K562 (cell line): ENCODE results near the gene TRMT1. TPM values are rescaled to one million over a fixed set of nuclear protein-coding genes. Genes with fewer than 3 reads are reported as not detected.
A peak's percentile ranks its signal among the peaks of the same experiment; 100 is the strongest.

Source experiments
- CREM ChIP-seq: IDR thresholded peaks from 2 replicates; pipeline ENCODE4 v1.6.1; 2014; ENCODE audit warnings: antibody characterized with exemption, low read depth
- CXXC5 ChIP-seq: fragments of 250-450 bp; sonication (Bioruptor Pico); IDR thresholded peaks from 2 replicates; pipeline ENCODE4 v1.8.0; 2022; ENCODE audit warnings: inconsistent platforms, mild to moderate bottlenecking, moderate library complexity
- DLX4 ChIP-seq: fragments of 250-450 bp; sonication (Bioruptor Pico); IDR thresholded peaks from 2 replicates; pipeline ENCODE4 v1.6.1; 2021; ENCODE audit warnings: mild to moderate bottlenecking
- ELF1 ChIP-seq: fragments of 200-800 bp; sonication (Bioruptor generic); IDR thresholded peaks from 2 replicates; pipeline ENCODE4 v1.6.1; 2016; ENCODE audit warnings: missing genetic modification characterization, missing compliant biosample characterization
- FOXK1 ChIP-seq: sonication (generic); formaldehyde crosslinking; IDR thresholded peaks from 2 replicates; pipeline ENCODE4 v1.8.0; 2022; ENCODE audit warnings: missing genetic modification reagents, mild to moderate bottlenecking, borderline replicate concordance
- FOXK2 ChIP-seq, 2 experiments: fragments of 450-650 bp; IDR thresholded peaks in 1 of 2; conservative IDR thresholded peaks in 1 of 2; 2 replicates each; pipeline ENCODE4 v1.6.1; 2016; ENCODE audit warnings: low read depth in 2 of 2, mild to moderate bottlenecking in 1 of 2
- GTF2E2 ChIP-seq: fragments of 200-800 bp; sonication (Bioruptor generic); IDR thresholded peaks from 2 replicates; pipeline ENCODE4 v1.6.1; 2016; ENCODE audit warnings: missing genetic modification characterization, missing compliant biosample characterization
- HBP1 ChIP-seq: fragments of 450-650 bp; formaldehyde crosslinking; IDR thresholded peaks from 2 replicates; pipeline ENCODE4 v1.4.0; 2022; ENCODE audit warnings: missing genetic modification characterization
- MAX ChIP-seq: sonication (generic); formaldehyde crosslinking; IDR thresholded peaks from 2 replicates; pipeline ENCODE4 v1.9.0; 2022; ENCODE audit warnings: mild to moderate bottlenecking, missing genetic modification reagents
- MNT ChIP-seq, 2 experiments: fragments of 450-650 bp; conservative IDR thresholded peaks; 2 replicates each; pipeline ENCODE4 v1.6.1; 2017; ENCODE audit warnings: mild to moderate bottlenecking in 2 of 2, moderate library complexity in 2 of 2
- POLR2A ChIP-seq: fragments of 450-650 bp; conservative IDR thresholded peaks from 2 replicates; pipeline ENCODE4 v1.6.1; 2016
- SIN3A ChIP-seq, 2 experiments: fragments of 150-350 bp in 1 of 2; IDR thresholded peaks; 2 replicates each; pipeline ENCODE4 v1.6.1; 2011 to 2016; ENCODE audit warnings: borderline replicate concordance in 2 of 2, low read depth in 2 of 2, low read length in 2 of 2, mild to moderate bottlenecking in 2 of 2, moderate library complexity in 2 of 2; ENCODE audit not compliant: control insufficient read depth in 1 of 2
- SUPT5H ChIP-seq: fragments of 450-650 bp; IDR thresholded peaks from 2 replicates; pipeline ENCODE4 v1.6.1; 2016
- TCF7 ChIP-seq: sonication (generic); IDR thresholded peaks from 2 replicates; pipeline ENCODE4 v1.6.1; 2016; ENCODE audit warnings: antibody characterized with exemption, borderline replicate concordance
- TOE1 ChIP-seq, 2 experiments: fragments of 450-650 bp in 1 of 2; sonication (generic) in 1 of 2; formaldehyde crosslinking in 1 of 2; IDR thresholded peaks; 2 replicates each; pipeline versions ENCODE4 v1.7.1 to v1.8.0; 2016 to 2022; ENCODE audit warnings: borderline replicate concordance in 2 of 2, mild to moderate bottlenecking in 2 of 2, antibody characterized with exemption in 1 of 2, inconsistent platforms in 1 of 2, low read depth in 1 of 2, missing genetic modification reagents in 1 of 2, moderate library complexity in 1 of 2
- UBTF ChIP-seq, 2 experiments: IDR thresholded peaks; 2 replicates each; pipeline ENCODE4 v1.6.1; 2012; ENCODE audit warnings: improper control_type of control experiment in 2 of 2, low read depth in 2 of 2, low read length in 2 of 2, borderline replicate concordance in 1 of 2
- ZBTB5 ChIP-seq: fragments of 450-650 bp; IDR thresholded peaks from 2 replicates; pipeline ENCODE4 v1.6.1; 2017; ENCODE audit warnings: antibody characterized with exemption
- ZSCAN29 ChIP-seq: fragments of 450-650 bp; IDR thresholded peaks from 2 replicates; pipeline ENCODE4 v1.6.1; 2017
- polyA plus RNA-seq, 8 experiments: library from polyadenylated mRNA; depleted of rRNA in 4 of 8; stranded (reverse) in 5 of 8; unstranded in 3 of 8; fragments of >200 nt; fragmentation: Nextera tagmentation in 2 of 8; fragmentation: Illumina TruSeq in 1 of 8; extraction: Ambion mirVana in 2 of 8; extraction: Trizol in 1 of 8; gene quantifications; 2 replicates each; pipeline versions ENCODE4 v1.2.1 to v1.2.3, GENCODE V29; 2011 to 2014; ENCODE audit warnings: inconsistent platforms in 1 of 8, missing spikeins in 1 of 8
- total RNA-seq, 7 experiments: library from RNA; depleted of rRNA in 6 of 7; stranded (reverse); fragments of >200 nt in 6 of 7; fragmentation: Illumina TruSeq in 2 of 7; extraction: Trizol in 2 of 7; gene quantifications; 2 replicates each; pipeline versions ENCODE4 v1.2.1 to v1.2.3, GENCODE V29; 2011 to 2021; ENCODE audit warnings: low replicate concordance in 1 of 7

TRMT1 gene
- total and polyA plus RNA-seq, 9 of the 15 experiments (the other 6 are each of a cell fraction or from before 2014, with no cell fraction given), result 5.8 to 158 (median 54.3) TPM

- TF ChIP-seq HBP1, result peak; percentile 32; the same call in 1 of the 2 replicates
- no peak for TF ChIP-seq ELF1
- TF ChIP-seq FOXK2 (conservative IDR thresholded peaks at IDR 0.05 in 1 of 2, IDR thresholded peaks at IDR 0.05 in 1 of 2; ENCODE audit: low read depth in 2 of 2), result no peak
- TF ChIP-seq TOE1 (IDR thresholded peaks at IDR 0.05; ENCODE audit: borderline replicate concordance), result peak; percentile 51; the same call in 1 of the 2 replicates
- no peak for TF ChIP-seq TOE1 (CRISPR knock-in tag; IDR thresholded peaks at IDR 0.05; ENCODE audit: borderline replicate concordance, low read depth)
- TF ChIP-seq MAX, result no peak
- TF ChIP-seq CREM, result peak; percentile 38; the same call in 1 of the 2 replicates
- TF ChIP-seq TCF7, result no peak
- peak in 1 of 2 experiments; percentile 69; a peak in 1 of 4 replicates for TF ChIP-seq SIN3A (IDR thresholded peaks at IDR 0.05; ENCODE audit: borderline replicate concordance in 2 of 2, control insufficient read depth in 1 of 2, low read depth in 2 of 2, low read length in 2 of 2)
- TF ChIP-seq MNT (conservative IDR thresholded peaks at IDR 0.05), result peak in 1 of 2 experiments; percentile 54; a peak in 2 of 4 replicates
- TF ChIP-seq DLX4, result no peak
- 0 out of 4 replicates have a peak, but pooled peaks of 1 of the 2 experiments have one; percentile 37 for TF ChIP-seq UBTF (IDR thresholded peaks at IDR 0.05; ENCODE audit: borderline replicate concordance in 1 of 2, low read depth in 2 of 2, low read length in 2 of 2)
- no peak for TF ChIP-seq FOXK1
- peak; percentile 37; the same call in 1 of the 2 replicates for TF ChIP-seq SUPT5H
- TF ChIP-seq ZBTB5, result no peak
- TF ChIP-seq GTF2E2 (tag), result no peak
- peak; percentile 31; the same call in 1 of the 2 replicates for TF ChIP-seq CXXC5
- TF ChIP-seq ZSCAN29, result 0 out of 2 replicates have a peak, but pooled peaks have one; percentile 24
- peak; percentile 44; the same call in 1 of the 2 replicates for TF ChIP-seq POLR2A
Measured at GRCh38 chr19:13118424-13119193, 2.1 kb upstream of the TRMT1 start (continued).
